Uterus (tissue), 2 donors: ENCODE results near the gene SLC44A5.

ENCODE experiments used
- CTCF ChIP-seq, 4 experiments: fragments of 200-600 bp in 2 of 4; fragments of 450-650 bp in 2 of 4; sonication (generic) in 2 of 4; IDR thresholded peaks; one replicate each; pipeline ENCODE4 v1.5.1; 2016 to 2019; ENCODE audit warnings: antibody characterized with exemption in 4 of 4, mild to moderate bottlenecking in 2 of 4, moderate library complexity in 1 of 4
- POLR2A ChIP-seq, 2 donors: fragments of 450-650 bp; IDR thresholded peaks; one replicate each; pipeline ENCODE4 v1.6.1; 2016; ENCODE audit warnings: antibody characterized with exemption in 2 of 2, mild to moderate bottlenecking in 1 of 2, moderate library complexity in 1 of 2

- TF ChIP-seq CTCF (IDR thresholded peaks at IDR 0.05) (no peak), POLR2A (IDR thresholded peaks at IDR 0.05) (no peak)
These were observed 184.2 kb downstream of the SLC44A5 start for GRCh38 chr1:75426688-75427087.
